NCI-H1417 treated with DMSO at 0.1 percent for 48 hours (cell line): ENCODE measurements around the gene KATNAL1.

Experiments
- DNase-seq: peaks from one replicate; lab custom pipeline; 2025; lab: John Stamatoyannopoulos, UW

Gene KATNAL1

GRCh38 chr13:30163441-30163840, 143.9 kb downstream of the KATNAL1 start:
- DNase-seq, result no peak

GRCh38 chr13:30159446-30159839, 147.9 kb downstream of the KATNAL1 start:
- no peak for DNase-seq

- no peak for DNase-seq
Observed at GRCh38 chr13:30158774-30159445, 148.4 kb downstream of the KATNAL1 start.

GRCh38 chr13:30157616-30157993, 149.7 kb downstream of the KATNAL1 start:
- DNase-seq, result no peak

GRCh38 chr13:30156826-30157615, 150.3 kb downstream of the KATNAL1 start:
- no peak for DNase-seq

GRCh38 chr13:30156270-30156669, 151.1 kb downstream of the KATNAL1 start:
- DNase-seq, result no peak

- no peak for DNase-seq
Observed at GRCh38 chr13:30154931-30155330, 152.4 kb downstream of the KATNAL1 start.

GRCh38 chr13:30154531-30154930, 152.8 kb downstream of the KATNAL1 start:
- DNase-seq, result no peak

GRCh38 chr13:30153545-30154426, 153.6 kb downstream of the KATNAL1 start:
- no peak for DNase-seq
